B cell (primary cell): Measurements from ENCODE around the gene TYSND1. TPM values are rescaled to one million over a fixed set of nuclear protein-coding genes. Genes with fewer than 3 reads are reported as not detected.

Source experiments
- ATAC-seq: fragments of 200-7000 bp; cut with Tn5 transposase; one replicate; pipeline ENCODE4 v1.10.0; 2021; ENCODE audit warnings: low read depth, mild to moderate bottlenecking, moderate number of reproducible peaks, moderate library complexity
- CTCF ChIA-PET: fragments of 350-600 bp; sonication (Branson Sonifier 250); formaldehyde crosslinking; loops from one replicate; lab custom pipeline; 2021; ENCODE audit warnings: antibody characterized with exemption, inconsistent platforms; lab: Charles Lee
- POLR2A ChIA-PET: fragments of 350-600 bp; sonication (Branson Sonifier 250); formaldehyde crosslinking; loops from one replicate; lab custom pipeline; 2021; ENCODE audit warnings: antibody characterized with exemption; lab: Charles Lee
- DNase-seq: peaks from one replicate; pipeline ENCODE4 v3.0.0; 2013
- H2AFZ ChIP-seq: 2 replicates; pipeline ENCODE4 v1.6.1; 2012; ENCODE audit warnings: mild to moderate bottlenecking, low read depth, low read length; ENCODE audit not compliant: insufficient read depth, poor library complexity, severe bottlenecking
- H3K27ac ChIP-seq, 2 donors: 1 replicate in 1 of 2; 2 replicates in 1 of 2; pipeline ENCODE4 v1.5.1; 2012 to 2013; ENCODE audit warnings: low read length in 2 of 2, mild to moderate bottlenecking in 2 of 2, moderate library complexity in 1 of 2
- H3K27me3 ChIP-seq, 4 experiments: fragments of 200-600 bp in 1 of 4; sonication (generic) in 1 of 4; replicated peaks in 1 of 4; 1 replicate in 2 of 4; 2 replicates in 2 of 4; pipeline versions ENCODE4 v1.6.1 to v1.7.0; 2013 to 2016; ENCODE audit warnings: low read length in 3 of 4, mild to moderate bottlenecking in 2 of 4, mixed read lengths in 1 of 4, moderate library complexity in 1 of 4; ENCODE audit not compliant: insufficient read depth in 4 of 4, control insufficient read depth in 3 of 4; ENCODE audit errors: control extremely low read depth in 1 of 4
- H3K36me3 ChIP-seq, 2 experiments: replicated peaks in 1 of 2; 1 replicate in 1 of 2; 2 replicates in 1 of 2; pipeline versions ENCODE4 v1.6.1 to v1.7.1; 2013; ENCODE audit warnings: low read length in 1 of 2; ENCODE audit not compliant: insufficient read depth in 2 of 2, control insufficient read depth in 1 of 2; ENCODE audit errors: control extremely low read depth in 1 of 2, extremely low read depth in 1 of 2
- H3K4me1 ChIP-seq, 2 donors: fragments of 200-600 bp in 1 of 2; sonication (generic) in 1 of 2; 1 replicate in 1 of 2; 2 replicates in 1 of 2; pipeline versions ENCODE4 v1.5.1 to v1.6.1; 2013 to 2017; ENCODE audit warnings: low read length in 2 of 2; ENCODE audit not compliant: control insufficient read depth in 2 of 2, insufficient read depth in 2 of 2
- H3K4me2 ChIP-seq: replicated peaks from 2 replicates; pipeline ENCODE3; 2012; ENCODE audit warnings: mild to moderate bottlenecking, low read depth, low read length; ENCODE audit not compliant: poor library complexity, severe bottlenecking
- H3K4me3 ChIP-seq, 5 experiments: fragments of 200-600 bp in 1 of 5; sonication (generic) in 1 of 5; 1 replicate in 3 of 5; 2 replicates in 2 of 5; pipeline versions ENCODE4 v1.5.1 to v1.7.0; 2011 to 2016; ENCODE audit warnings: low read length in 4 of 5, mild to moderate bottlenecking in 4 of 5, low read depth in 2 of 5, control low read depth in 1 of 5, moderate library complexity in 1 of 5; ENCODE audit not compliant: insufficient read depth in 1 of 5; ENCODE audit errors: control extremely low read depth in 1 of 5, extremely low read depth in 1 of 5
- H3K79me2 ChIP-seq: fragments of 200-600 bp; sonication (generic); one replicate; pipeline ENCODE4 v1.6.0; 2016; ENCODE audit warnings: low read length; ENCODE audit not compliant: control insufficient read depth, insufficient read depth
- H3K9ac ChIP-seq: fragments of 200-600 bp; sonication (generic); 2 replicates; pipeline ENCODE4 v1.6.1; 2017; ENCODE audit warnings: mild to moderate bottlenecking, low read length, moderate library complexity
- H3K9me3 ChIP-seq, 3 donors: one replicate each; pipeline versions ENCODE4 v1.6.1 to v1.7.1; 2013; ENCODE audit warnings: low read length in 2 of 3; ENCODE audit not compliant: control insufficient read depth in 2 of 3, insufficient read depth in 1 of 3; ENCODE audit errors: control extremely low read depth in 1 of 3
- H4K20me1 ChIP-seq: 2 replicates; pipeline ENCODE4 v1.6.0; 2012; ENCODE audit warnings: mild to moderate bottlenecking, low read length; ENCODE audit not compliant: insufficient read depth, control insufficient read depth, poor library complexity, severe bottlenecking
- H3K27ac Mint-ChIP-seq: one replicate; pipeline ENCODE4 v1.8.0; 2021; ENCODE audit warnings: mixed read lengths
- H3K27me3 Mint-ChIP-seq: one replicate; pipeline ENCODE4 v1.8.0; 2021; ENCODE audit warnings: mixed read lengths
- H3K4me1 Mint-ChIP-seq: one replicate; pipeline ENCODE4 v1.8.0; 2021; ENCODE audit warnings: mixed read lengths
- H3K4me3 Mint-ChIP-seq: one replicate; pipeline ENCODE4 v1.8.0; 2021; ENCODE audit warnings: mixed read lengths
- H3K9me3 Mint-ChIP-seq: one replicate; pipeline ENCODE4 v1.8.0; 2022; ENCODE audit warnings: mixed read lengths; ENCODE audit not compliant: insufficient read depth
- EZH2 ChIP-seq: IDR thresholded peaks from 2 replicates; pipeline ENCODE4 v1.6.1; 2012; ENCODE audit warnings: borderline replicate concordance, low read depth, mild to moderate bottlenecking, moderate library complexity, low read length; ENCODE audit not compliant: insufficient read depth, poor library complexity, severe bottlenecking
- WGBS: methylation state at CpG from one replicate; pipeline ENCODE4 v1.1.5; 2013; ENCODE audit warnings: missing lambda C conversion rate; ENCODE audit not compliant: insufficient coverage; 5-methylcytosine and 5-hydroxymethylcytosine counted together
- intact Hi-C: fragments of 100-400 bp; cut with micrococcal nuclease; formaldehyde crosslinking; loops from one replicate; pipeline ENCODE4 v1.10.0; 2022
- polyA plus RNA-seq: library from polyadenylated mRNA; depleted of rRNA; stranded (reverse); fragments of >200 nt; gene quantifications from 2 replicates; pipeline ENCODE4 v1.2.3, GENCODE V29; 2012
- total RNA-seq, 2 donors: library from RNA; stranded (reverse); fragments of 120-200 nt in 1 of 2; gene quantifications; 1 replicate in 1 of 2; 2 replicates in 1 of 2; pipeline versions ENCODE4 v1.2.3 to v1.2.4, GENCODE V29; 2013 to 2022
- TF ChIP-seq, protein P1 (sequence below): fragments of 200-600 bp; IDR thresholded peaks from one replicate; pipeline ENCODE4 v1.8.0; 2022; ENCODE audit warnings: antibody characterized with exemption, mild to moderate bottlenecking

The TYSND1 gene
- total and polyA plus RNA-seq, 2 donors (not counting 1 experiment from before 2014, with no cell fraction given), result 28.0 to 34.1 TPM

DNA sequence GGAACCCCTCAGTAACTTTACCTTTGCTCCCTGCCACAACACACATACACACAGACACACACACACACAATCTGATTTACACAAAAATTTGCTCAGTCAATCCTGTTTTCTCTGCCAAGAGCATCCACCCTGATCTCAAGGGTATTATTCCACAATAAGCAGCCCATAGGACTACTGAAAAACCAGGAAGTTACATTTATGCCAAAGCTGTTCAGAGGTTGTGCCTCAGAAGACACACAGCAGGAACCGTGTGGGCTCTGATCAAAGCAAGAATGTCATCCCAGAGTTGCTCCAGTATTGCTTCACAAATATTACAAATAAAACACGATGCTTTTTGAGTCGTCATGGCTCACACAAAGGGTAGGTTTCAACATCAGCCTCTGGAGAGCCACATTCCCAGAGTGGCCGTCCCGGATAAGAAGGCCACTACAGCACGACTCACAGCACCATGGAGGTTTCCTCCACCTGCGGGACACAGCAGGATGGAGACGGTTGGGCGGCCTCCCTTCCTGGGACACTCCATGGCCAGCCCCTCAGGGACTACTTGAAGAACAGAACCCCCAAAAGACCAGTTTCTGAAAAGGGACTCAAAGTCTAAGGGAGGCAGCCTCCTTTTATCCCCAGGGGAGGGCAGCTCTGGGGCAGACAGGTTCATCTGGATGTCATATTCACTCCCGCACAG, 15.5 kb downstream of the TYSND1 start:
- DNase-seq, result no peak
- H4K20me1 ChIP-seq, result no peaks in the 10 kb centered on the region
- peaks cover 6% of the 10 kb centered on the region for H3K79me2 ChIP-seq
- no peak for ATAC-seq
- H3K36me3 ChIP-seq, result no peaks in the 10 kb centered on the region
- no peaks in the 10 kb centered on the region for H3K9me3 ChIP-seq
- H3K27ac Mint-ChIP-seq, result no peak overlapping the region
- no peak overlapping the region for H3K4me3 ChIP-seq
- intact Hi-C loops, result no loop called here
- TF ChIP-seq, protein P1, sequence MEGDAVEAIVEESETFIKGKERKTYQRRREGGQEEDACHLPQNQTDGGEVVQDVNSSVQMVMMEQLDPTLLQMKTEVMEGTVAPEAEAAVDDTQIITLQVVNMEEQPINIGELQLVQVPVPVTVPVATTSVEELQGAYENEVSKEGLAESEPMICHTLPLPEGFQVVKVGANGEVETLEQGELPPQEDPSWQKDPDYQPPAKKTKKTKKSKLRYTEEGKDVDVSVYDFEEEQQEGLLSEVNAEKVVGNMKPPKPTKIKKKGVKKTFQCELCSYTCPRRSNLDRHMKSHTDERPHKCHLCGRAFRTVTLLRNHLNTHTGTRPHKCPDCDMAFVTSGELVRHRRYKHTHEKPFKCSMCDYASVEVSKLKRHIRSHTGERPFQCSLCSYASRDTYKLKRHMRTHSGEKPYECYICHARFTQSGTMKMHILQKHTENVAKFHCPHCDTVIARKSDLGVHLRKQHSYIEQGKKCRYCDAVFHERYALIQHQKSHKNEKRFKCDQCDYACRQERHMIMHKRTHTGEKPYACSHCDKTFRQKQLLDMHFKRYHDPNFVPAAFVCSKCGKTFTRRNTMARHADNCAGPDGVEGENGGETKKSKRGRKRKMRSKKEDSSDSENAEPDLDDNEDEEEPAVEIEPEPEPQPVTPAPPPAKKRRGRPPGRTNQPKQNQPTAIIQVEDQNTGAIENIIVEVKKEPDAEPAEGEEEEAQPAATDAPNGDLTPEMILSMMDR, result no peak
- no peak for TF ChIP-seq EZH2
- H3K27ac ChIP-seq, result no peak overlapping the region
- no peak overlapping the region for H2AFZ ChIP-seq
- H3K27me3 ChIP-seq, result peaks cover 0 to 7% (median 0%) of the 10 kb centered on the region in 4 experiments
- H3K4me1 Mint-ChIP-seq, result peaks cover 25% of the 10 kb centered on the region
- WGBS, result 96% methylated on average over 10 of the region's 10 CpGs
- peak overlapping the region; percentile 42 for H3K4me3 Mint-ChIP-seq
- no peaks in the 10 kb centered on the region for H3K27me3 Mint-ChIP-seq
- CTCF ChIA-PET, result interaction anchor here (1.5 kb wide), 1 partner anchor 13 kb away, joined by 6 read pairs; no protein-coding TSS in a partner anchor
- H3K4me1 ChIP-seq, result peaks cover 11 to 16% of the 10 kb centered on the region in 2 donors
- POLR2A ChIA-PET, result no interaction called here
- H3K4me2 ChIP-seq, result no peak overlapping the region
- H3K9ac ChIP-seq, result no peak overlapping the region
- no peaks in the 10 kb centered on the region for H3K9me3 Mint-ChIP-seq

DNA sequence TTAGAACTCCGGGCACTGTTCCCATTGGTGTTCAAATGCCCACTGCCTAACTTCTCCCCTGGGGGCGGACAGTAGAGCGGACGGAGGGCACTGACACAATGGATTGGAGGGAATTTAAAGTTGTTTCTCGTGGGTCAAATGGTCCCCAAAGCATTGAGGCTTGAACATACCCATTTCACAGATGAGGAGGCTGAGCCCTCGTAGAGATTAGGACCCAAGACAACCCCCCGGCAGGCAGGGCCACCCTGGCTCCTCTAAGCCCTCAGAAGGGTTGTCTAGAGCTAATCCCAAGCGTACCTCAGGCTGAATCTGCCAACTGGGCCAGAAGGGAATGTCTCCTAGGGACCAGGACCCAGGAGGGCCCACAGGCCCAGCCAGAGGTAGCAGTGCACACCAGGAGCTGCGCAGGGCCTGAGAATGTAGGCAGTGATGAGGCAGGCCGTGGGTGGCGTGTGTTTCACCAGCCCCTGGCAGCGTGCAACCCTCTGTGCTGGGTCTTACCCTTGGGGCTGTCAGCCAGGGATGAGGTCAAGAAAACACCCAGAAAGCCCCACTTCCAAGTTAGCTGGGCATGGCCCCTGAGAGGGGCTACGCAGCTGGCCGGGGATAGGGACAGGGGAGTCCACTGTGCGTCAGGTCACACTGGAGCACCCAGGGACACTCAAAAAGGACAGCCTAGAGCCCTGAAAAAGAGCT, 19.7 kb downstream of the TYSND1 start:
- no peaks in the 10 kb centered on the region for H3K9me3 Mint-ChIP-seq
- Histone ChIP-seq H3K4me1 (peaks cover 1 to 9% of the 10 kb centered on the region in 2 donors), H3K36me3 (no peaks in the 10 kb centered on the region), H3K79me2 (peaks cover 2% of the 10 kb centered on the region), H4K20me1 (no peaks in the 10 kb centered on the region), H3K9ac (no peak overlapping the region), H3K9me3 (no peaks in the 10 kb centered on the region), H3K27ac (no peak overlapping the region), H3K4me2 (no peak overlapping the region), H3K4me3 (no peak overlapping the region), H3K27me3 (no peaks in the 10 kb centered on the region), H2AFZ (no peak overlapping the region)
- no peak for ATAC-seq
- H3K4me1 Mint-ChIP-seq, result peaks cover 12% of the 10 kb centered on the region
- TF ChIP-seq, protein P1, result no peak
- TF ChIP-seq EZH2, result no peak
- no peak for DNase-seq
- POLR2A ChIA-PET, result no interaction called here
- H3K27ac Mint-ChIP-seq, result no peak overlapping the region
- H3K4me3 Mint-ChIP-seq, result no peak overlapping the region
- CTCF ChIA-PET, result interaction anchor here (0.6 to 1.7 kb wide), 3 partner anchors 9 to 310 kb away, joined by 3 to 11 read pairs (median 3); no protein-coding TSS in a partner anchor
- intact Hi-C loops, result no loop called here
- no peaks in the 10 kb centered on the region for H3K27me3 Mint-ChIP-seq
- WGBS, result 98% methylated on average over 13 of the region's 15 CpGs
